ENCODE measurements around the gene GBE1.

DNA sequence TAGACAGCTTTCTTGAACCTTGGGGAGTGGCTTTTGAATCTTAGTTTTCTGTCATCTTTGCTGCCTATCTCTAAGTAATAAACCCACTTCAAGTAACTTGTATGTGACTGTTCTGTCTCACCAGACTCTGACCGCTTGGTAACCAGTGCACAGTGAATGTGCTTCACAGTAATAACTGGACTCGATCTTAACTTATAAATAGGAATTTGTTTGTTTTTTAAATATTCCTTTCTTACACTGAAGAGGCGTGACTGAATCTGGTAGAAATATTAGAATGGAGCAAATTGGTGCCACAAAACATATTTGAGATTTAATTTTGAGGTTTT is 318.0 kb downstream of the GBE1 start:
- TF ChIP-seq, protein P1, sequence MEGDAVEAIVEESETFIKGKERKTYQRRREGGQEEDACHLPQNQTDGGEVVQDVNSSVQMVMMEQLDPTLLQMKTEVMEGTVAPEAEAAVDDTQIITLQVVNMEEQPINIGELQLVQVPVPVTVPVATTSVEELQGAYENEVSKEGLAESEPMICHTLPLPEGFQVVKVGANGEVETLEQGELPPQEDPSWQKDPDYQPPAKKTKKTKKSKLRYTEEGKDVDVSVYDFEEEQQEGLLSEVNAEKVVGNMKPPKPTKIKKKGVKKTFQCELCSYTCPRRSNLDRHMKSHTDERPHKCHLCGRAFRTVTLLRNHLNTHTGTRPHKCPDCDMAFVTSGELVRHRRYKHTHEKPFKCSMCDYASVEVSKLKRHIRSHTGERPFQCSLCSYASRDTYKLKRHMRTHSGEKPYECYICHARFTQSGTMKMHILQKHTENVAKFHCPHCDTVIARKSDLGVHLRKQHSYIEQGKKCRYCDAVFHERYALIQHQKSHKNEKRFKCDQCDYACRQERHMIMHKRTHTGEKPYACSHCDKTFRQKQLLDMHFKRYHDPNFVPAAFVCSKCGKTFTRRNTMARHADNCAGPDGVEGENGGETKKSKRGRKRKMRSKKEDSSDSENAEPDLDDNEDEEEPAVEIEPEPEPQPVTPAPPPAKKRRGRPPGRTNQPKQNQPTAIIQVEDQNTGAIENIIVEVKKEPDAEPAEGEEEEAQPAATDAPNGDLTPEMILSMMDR (IDR thresholded peaks at IDR 0.05; ENCODE audit: insufficient read depth, low read length, poor library complexity, severe bottlenecking): no peak
- no peak for TF ChIP-seq EZH2phosphoT487 (conservative IDR thresholded peaks at IDR 0.05; ENCODE audit: low read length)

Measured in SU-DHL-6 (cell line).